ENCODE data around the gene JUN. TPM values are rescaled to one million over a fixed set of nuclear protein-coding genes. Genes with fewer than 3 reads are reported as not detected.

JUN gene
- total RNA-seq, 1 experiment from 2014 or later: 15.9 TPM

GRCh38 chr1:58746757-58747156, 37.1 kb downstream of the JUN start (continued):
- no peak for TF ChIP-seq PREB (CRISPR knock-in tag; IDR thresholded peaks at IDR 0.05; ENCODE audit: borderline replicate concordance)
- TF ChIP-seq ARID4B (CRISPR knock-in tag; IDR thresholded peaks at IDR 0.05; ENCODE audit: borderline replicate concordance): no peak
- no peak for TF ChIP-seq ZNF512 (CRISPR knock-in tag; IDR thresholded peaks at IDR 0.05; ENCODE audit: borderline replicate concordance)
- TF ChIP-seq ATF3 (CRISPR knock-in tag; conservative IDR thresholded peaks at IDR 0.05): no peak

- ChIA-PET CTCF (no interaction called here), POLR2A (no interaction called here)
- TF ChIP-seq CREM (CRISPR knock-in tag; IDR thresholded peaks at IDR 0.05) (no peak), ZNF281 (CRISPR knock-in tag; IDR thresholded peaks at IDR 0.05) (no peak), E2F4 (CRISPR knock-in tag; IDR thresholded peaks at IDR 0.05; ENCODE audit: borderline replicate concordance, low read depth) (no peak), ZNF317 (CRISPR knock-in tag; IDR thresholded peaks at IDR 0.05; ENCODE audit: borderline replicate concordance, low read depth) (no peak)
- Mint-ChIP-seq H3K36me3 (no peaks in the 10 kb centered on the region), H3K27ac (no peak overlapping the region), H3K4me1 (peaks cover 12% of the 10 kb centered on the region), H3K9me3 (peaks cover 14% of the 10 kb centered on the region), H3K27me3 (ENCODE audit: low read depth) (peaks cover 13% of the 10 kb centered on the region), H3K4me3 (no peak overlapping the region)
- ATAC-seq (no peak), DNase-seq (ENCODE audit: low spot score) (no peak)
These were observed 37.7 kb downstream of the JUN start for GRCh38 chr1:58746182-58746581.

- ChIA-PET POLR2A (no interaction called here), CTCF (no interaction called here)
- H3K9me3 Mint-ChIP-seq: peaks cover 14% of the 10 kb centered on the region
- ATAC-seq (no peak), DNase-seq (ENCODE audit: low spot score) (no peak)
- H3K27ac Mint-ChIP-seq: no peak overlapping the region
- TF ChIP-seq STAT6 (CRISPR knock-in tag; conservative IDR thresholded peaks at IDR 0.05; ENCODE audit: low read depth) (no peak), ZMAT4 (CRISPR knock-in tag; IDR thresholded peaks at IDR 0.05) (no peak), ETV6 (CRISPR knock-in tag; IDR thresholded peaks at IDR 0.05) (no peak)
- peaks cover 8% of the 10 kb centered on the region for H3K27me3 Mint-ChIP-seq (ENCODE audit: low read depth)
- H3K4me1 Mint-ChIP-seq: peaks cover 12% of the 10 kb centered on the region
- H3K4me3 Mint-ChIP-seq: no peak overlapping the region
- no peaks in the 10 kb centered on the region for H3K36me3 Mint-ChIP-seq
These were observed 38.2 kb downstream of the JUN start for GRCh38 chr1:58745666-58746065.
